ENCODE results near the gene ALG14. TPM values are rescaled to one million over a fixed set of nuclear protein-coding genes. Genes with fewer than 3 reads are reported as not detected.

The ALG14 gene
- total RNA-seq, 1 donor from 2014 or later: 1.0 TPM

- peak; percentile 78 for DNase-seq
Observed at GRCh38 chr1:94926126-94926914, 146.4 kb downstream of the ALG14 start.

GRCh38 chr1:94925561-94926125 is 147.1 kb downstream of the ALG14 start:
- DNase-seq: peak; percentile 91

GRCh38 chr1:94925004-94925403 is 147.7 kb downstream of the ALG14 start:
- peak; percentile 58 for DNase-seq

Other genes with a start within 250 kb of the ALG14 start
- gene CNN3, start 145.8 kb downstream of the ALG14 start, total RNA-seq: 578 and 589 TPM in 2 replicates
- 0.09 and 0.34 TPM in 2 replicates for gene TLCD4, start 44.4 kb upstream of the ALG14 start, total RNA-seq
- 11.6 and 18.0 TPM in 2 replicates for gene RWDD3, start 161.3 kb upstream of the ALG14 start, total RNA-seq

Measured in dermis blood vessel endothelial cell (primary cell).